Limb (tissue), 2 donors: ENCODE data around the gene TMEM8B.
"Not testable (repeated sequence)": the region's sequence is repeated elsewhere in the genome, so short reads cannot be mapped to it uniquely, and the experiment has no call there.

ENCODE experiments used
- DNase-seq, 2 donors: peaks; one replicate each; pipeline ENCODE4 v3.0.0-alpha.2; 2016; ENCODE audit errors: extremely low spot score in 2 of 2

TMEM8B gene

GRCh38 chr9:35906923-35907699 lies 78.1 kb downstream of the TMEM8B start:
- DNase-seq, result peak in 1 of 2 donors; percentile 35

GRCh38 chr9:35907711-35908503 lies 78.9 kb downstream of the TMEM8B start:
- peak; percentile 76 to 87 for DNase-seq

- no peak for DNase-seq
Observed at GRCh38 chr9:35908504-35909125, 79.6 kb downstream of the TMEM8B start.

GRCh38 chr9:35909274-35909673 lies 80.2 kb downstream of the TMEM8B start, which contains the start of gene SPAAR:
SPAAR (plus strand) TSS chr9:35909490; CDS start chr9:35910464, 974 bp downstream.
- DNase-seq, result no peak

- DNase-seq, result no peak
Observed at GRCh38 chr9:35909687-35910612, 80.9 kb downstream of the TMEM8B start.

- no peak for DNase-seq
Observed at GRCh38 chr9:35910613-35911359, 81.8 kb downstream of the TMEM8B start.

- no peak for DNase-seq
Observed at GRCh38 chr9:35911690-35912089, 82.7 kb downstream of the TMEM8B start.

- DNase-seq, result no peak
Observed at GRCh38 chr9:35912791-35913400, 83.9 kb downstream of the TMEM8B start.

- not testable (repeated sequence) for DNase-seq
Observed at GRCh38 chr9:35913429-35913828, 84.4 kb downstream of the TMEM8B start.

GRCh38 chr9:35914301-35914807 lies 85.3 kb downstream of the TMEM8B start:
- peak; percentile 18 to 62 for DNase-seq
